ENCODE measurements around the gene CNPY4.

Gene CNPY4

GRCh38 chr7:100166970-100167911 lies 47.8 kb downstream of the CNPY4 start:
- DNase-seq (ENCODE audit: low spot score): no peak

GRCh38 chr7:100167912-100168323 lies 48.5 kb downstream of the CNPY4 start:
- DNase-seq (ENCODE audit: low spot score) (no peak), FAIRE-seq (no peak)

More at GRCh38 chr7:100166970-100167911, 47.8 kb downstream of the CNPY4 start:
- FAIRE-seq: no peak

GRCh38 chr7:100169147-100169850 lies 49.9 kb downstream of the CNPY4 start:
- no peak for FAIRE-seq
- DNase-seq (ENCODE audit: low spot score): peak; percentile 13

- FAIRE-seq: no peak
- peak; percentile 6 for DNase-seq (ENCODE audit: low spot score)
Measured at GRCh38 chr7:100170101-100170897, 50.9 kb downstream of the CNPY4 start.

- no peak for DNase-seq (ENCODE audit: low spot score)
Measured at GRCh38 chr7:100171087-100171681, 51.8 kb downstream of the CNPY4 start.

DNA sequence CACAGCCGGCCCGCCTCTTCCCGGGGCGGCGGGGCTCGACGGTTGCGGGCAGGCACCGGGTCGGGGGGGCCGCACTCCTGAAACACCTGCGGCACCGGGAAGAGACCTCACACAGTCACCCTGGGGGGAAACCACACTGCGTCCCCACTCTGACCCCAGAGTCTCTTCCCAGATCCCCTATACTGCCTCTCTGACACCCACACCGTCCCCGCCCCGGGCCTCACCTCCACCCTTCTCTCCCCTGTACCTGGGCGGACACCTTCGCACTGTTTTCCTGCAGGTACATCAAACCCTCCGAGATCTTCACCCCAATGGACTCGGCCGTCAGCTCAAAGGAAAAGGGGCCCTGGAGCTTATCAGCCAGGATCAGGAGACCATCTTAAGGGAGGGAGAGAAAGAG lies 52.4 kb downstream of the CNPY4 start:
- DNase-seq (ENCODE audit: low spot score) (no peak), FAIRE-seq (no peak)

More at GRCh38 chr7:100171087-100171681, 51.8 kb downstream of the CNPY4 start:
- FAIRE-seq: no peak

- peak; percentile 77 for FAIRE-seq
Measured at GRCh38 chr7:100173806-100174495, 54.5 kb downstream of the CNPY4 start.

DNA sequence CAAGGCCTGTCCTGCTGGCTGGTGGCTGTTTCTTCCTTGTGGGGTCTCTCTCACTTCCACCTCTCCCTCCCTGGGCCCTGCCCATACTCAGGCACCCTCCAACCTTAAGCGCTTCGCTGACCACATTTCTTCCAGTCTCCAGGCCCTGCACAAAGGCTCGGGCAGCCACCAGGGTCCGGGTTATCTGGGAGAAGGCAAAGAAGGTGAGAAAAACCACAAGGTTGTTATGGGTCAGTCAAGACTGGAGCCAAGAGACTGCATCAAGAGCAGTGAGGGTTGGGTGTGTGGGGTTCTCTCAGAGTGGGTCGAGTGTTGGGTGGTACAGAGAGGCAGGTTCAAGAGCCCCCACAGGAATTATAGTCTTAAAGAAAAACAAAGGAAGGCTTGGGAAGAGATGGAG lies 55.1 kb downstream of the CNPY4 start:
- FAIRE-seq: no peak

More at GRCh38 chr7:100173806-100174495, 54.5 kb downstream of the CNPY4 start:
- no peak for DNase-seq (ENCODE audit: low spot score)

More for the DNA sequence above, 55.1 kb downstream of the CNPY4 start:
- no peak for DNase-seq (ENCODE audit: low spot score)
